Small intestine (tissue), 7 donors: Measurements from ENCODE around the gene ARHGEF28. TPM values are rescaled to one million over a fixed set of nuclear protein-coding genes. Genes with fewer than 3 reads are reported as not detected.

Source experiments
- DNase-seq, 2 donors: peaks; one replicate each; pipeline versions ENCODE4 v3.0.0 to v3.0.0-alpha.2; 2013
- FAIRE-seq: peaks from 2 replicates; lab custom pipeline; 2012; peaks lifted over from hg19 to GRCh38; lab: Jason Lieb, UNC
- H3K27ac ChIP-seq, 3 donors: one replicate each; pipeline ENCODE4 v1.5.1; 2013; ENCODE audit warnings: low read length in 2 of 3, mild to moderate bottlenecking in 2 of 3, control low read depth in 1 of 3, inconsistent platforms in 1 of 3, low read depth in 1 of 3, moderate library complexity in 1 of 3
- H3K27me3 ChIP-seq, 3 donors: one replicate each; pipeline ENCODE4 v1.6.1; 2013; ENCODE audit warnings: low read length in 3 of 3, inconsistent platforms in 1 of 3; ENCODE audit not compliant: control insufficient read depth in 3 of 3, insufficient read depth in 3 of 3
- H3K36me3 ChIP-seq, 3 donors: one replicate each; pipeline ENCODE4 v1.6.1; 2013; ENCODE audit warnings: low read length in 3 of 3, inconsistent platforms in 1 of 3, low read depth in 1 of 3, mild to moderate bottlenecking in 1 of 3, moderate library complexity in 1 of 3; ENCODE audit not compliant: control insufficient read depth in 3 of 3, insufficient read depth in 2 of 3
- H3K4me1 ChIP-seq, 3 donors: one replicate each; pipeline ENCODE4 v1.6.1; 2013; ENCODE audit warnings: low read length in 2 of 3, inconsistent platforms in 1 of 3, low read depth in 1 of 3, mild to moderate bottlenecking in 1 of 3, moderate library complexity in 1 of 3; ENCODE audit not compliant: control insufficient read depth in 3 of 3, insufficient read depth in 2 of 3
- H3K4me3 ChIP-seq, 3 donors: one replicate each; pipeline ENCODE4 v1.5.1; 2013; ENCODE audit warnings: low read length in 3 of 3, control low read depth in 1 of 3, inconsistent platforms in 1 of 3, low read depth in 1 of 3, mild to moderate bottlenecking in 1 of 3, moderate library complexity in 1 of 3
- H3K9me3 ChIP-seq, 2 donors: one replicate each; pipeline ENCODE4 v1.6.1; 2013; ENCODE audit warnings: low read depth in 1 of 2, low read length in 1 of 2; ENCODE audit not compliant: control insufficient read depth in 2 of 2, insufficient read depth in 1 of 2
- WGBS, 3 donors: extraction: QIAGEN DNeasy Blood & Tissue Kit; methylation state at CpG; one replicate each; pipeline ENCODE4 v1.1.7; 2013; 5-methylcytosine and 5-hydroxymethylcytosine counted together
- polyA plus RNA-seq, 4 donors: library from polyadenylated mRNA; stranded (reverse) in 3 of 4; unstranded in 1 of 4; fragments of 200-250 nt in 3 of 4; fragments of 120-200 nt in 1 of 4; gene quantifications; one replicate each; pipeline versions ENCODE4 v1.2.1 to v1.2.3, GENCODE V29; 2013
- donor health status: healthy with polysubstance abuse.
- donor health status: control.
- donor health status: control.
- donor health status: Bipolar disorder and iron deficiency.
- donor health status: healthy.

Gene ARHGEF28
- polyA plus RNA-seq, 4 donors: 1.1 to 16.5 (median 2.7) TPM

DNA sequence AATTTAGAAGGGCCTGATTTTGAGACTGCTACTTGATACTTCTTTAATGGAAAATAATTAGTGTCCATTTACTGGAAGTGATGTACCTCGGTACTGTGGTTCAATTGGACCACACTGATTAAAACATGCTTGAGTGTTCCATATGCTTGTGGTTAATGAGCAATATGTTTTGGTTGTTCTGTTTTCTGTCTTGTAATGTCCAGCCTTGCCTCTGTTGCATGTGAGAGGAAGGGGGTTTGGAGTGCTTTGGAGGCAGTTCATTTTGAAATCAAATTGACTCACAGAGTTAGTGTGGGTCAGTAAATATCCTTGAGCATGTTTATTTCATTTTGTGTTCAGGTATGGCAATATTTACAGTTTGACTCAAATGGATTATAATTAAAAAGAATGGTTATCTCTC, 334.4 kb downstream of the ARHGEF28 start:
- 81 to 96% (median 83%) methylated on average over 1 of the region's 1 CpG for WGBS, 3 donors
- H3K27me3 ChIP-seq: peaks cover 0 to 2% (median 0%) of the 10 kb centered on the region in 3 donors
- H3K4me1 ChIP-seq: no peaks in the 10 kb centered on the region
- H3K27ac ChIP-seq: no peak overlapping the region
- FAIRE-seq (no peak), DNase-seq (no peak)
- no peaks in the 10 kb centered on the region for H3K9me3 ChIP-seq
- no peak overlapping the region for H3K4me3 ChIP-seq
- no peaks in the 10 kb centered on the region for H3K36me3 ChIP-seq

- DNase-seq (no peak), FAIRE-seq (no peak)
- Histone ChIP-seq H3K9me3 (no peaks in the 10 kb centered on the region), H3K4me1 (no peaks in the 10 kb centered on the region), H3K27me3 (peaks cover 0 to 2% (median 0%) of the 10 kb centered on the region in 3 donors), H3K4me3 (no peak overlapping the region), H3K36me3 (no peaks in the 10 kb centered on the region), H3K27ac (no peak overlapping the region)
- 81 to 85% (median 84%) methylated on average over 8 of the region's 8 CpGs for WGBS, 3 donors
Observed at GRCh38 chr5:73962801-73963425, 336.9 kb downstream of the ARHGEF28 start.

- H3K4me3 ChIP-seq: no peak overlapping the region
- FAIRE-seq (no peak), DNase-seq (no peak)
- H3K27me3 ChIP-seq: peaks cover 0 to 2% (median 0%) of the 10 kb centered on the region in 3 donors
- no peaks in the 10 kb centered on the region for H3K9me3 ChIP-seq
- H3K36me3 ChIP-seq: no peaks in the 10 kb centered on the region
- H3K27ac ChIP-seq: no peak overlapping the region
- no peaks in the 10 kb centered on the region for H3K4me1 ChIP-seq
- WGBS, 3 donors: 77 to 84% (median 78%) methylated on average over 3 of the region's 3 CpGs
Observed at GRCh38 chr5:73964352-73964865, 338.4 kb downstream of the ARHGEF28 start.

DNA sequence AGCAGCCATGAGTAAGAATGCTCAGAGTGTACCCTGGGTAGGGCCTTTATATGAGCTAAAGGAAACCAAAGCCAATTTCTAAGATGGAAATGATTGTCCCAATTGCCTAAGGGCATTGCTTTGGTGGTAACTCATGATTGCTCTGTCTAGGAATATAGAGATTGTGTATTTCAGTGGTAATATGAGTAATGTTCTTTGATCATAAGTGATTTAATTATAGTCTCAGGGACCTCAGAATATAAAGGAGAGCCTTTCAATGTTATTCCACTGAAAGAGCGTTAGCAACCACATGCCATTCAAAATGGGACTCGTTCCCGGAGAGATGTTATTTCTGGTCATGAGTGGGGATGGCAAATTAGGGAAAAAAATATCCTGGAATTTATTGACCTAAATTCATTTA, 340.5 kb downstream of the ARHGEF28 start:
- H3K27me3 ChIP-seq: peaks cover 0 to 2% (median 0%) of the 10 kb centered on the region in 3 donors
- H3K9me3 ChIP-seq: no peaks in the 10 kb centered on the region
- FAIRE-seq (no peak), DNase-seq (no peak)
- H3K36me3 ChIP-seq: no peaks in the 10 kb centered on the region
- no peak overlapping the region for H3K4me3 ChIP-seq
- 86 to 96% (median 92%) methylated on average over 3 of the region's 3 CpGs for WGBS, 3 donors
- no peaks in the 10 kb centered on the region for H3K4me1 ChIP-seq
- no peak overlapping the region for H3K27ac ChIP-seq

GRCh38 chr5:73967347-73967746, 341.4 kb downstream of the ARHGEF28 start:
- FAIRE-seq: no peak
- H3K4me3 ChIP-seq: no peak overlapping the region
- H3K27me3 ChIP-seq: peaks cover 0 to 2% (median 0%) of the 10 kb centered on the region in 3 donors
- no peak overlapping the region for H3K27ac ChIP-seq
- DNase-seq: no peak
- H3K4me1 ChIP-seq: no peaks in the 10 kb centered on the region
- no peaks in the 10 kb centered on the region for H3K36me3 ChIP-seq
- no peaks in the 10 kb centered on the region for H3K9me3 ChIP-seq
- WGBS, 3 donors: 77 to 84% (median 79%) methylated on average over 3 of the region's 3 CpGs

DNA sequence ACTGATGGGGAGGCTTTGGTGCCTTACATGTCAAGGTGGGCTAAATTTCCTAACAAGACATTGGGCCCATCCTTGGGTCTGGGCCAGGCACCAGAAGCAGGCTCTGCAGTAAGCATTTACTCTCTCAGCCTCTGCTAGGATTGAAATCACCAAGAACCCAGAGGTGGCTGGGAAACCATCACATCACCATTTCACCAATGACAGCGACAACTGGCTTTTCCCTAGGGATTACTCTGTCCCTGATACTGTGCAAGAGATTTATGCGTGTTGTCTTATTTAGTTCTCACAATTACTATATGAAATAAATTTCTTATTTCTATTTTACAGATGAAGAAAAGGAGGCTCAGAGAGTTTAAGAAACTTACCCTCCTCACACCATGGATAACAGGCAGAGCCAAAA, 342.2 kb downstream of the ARHGEF28 start:
- WGBS, 3 donors: 93 to 98% (median 93%) methylated on average over 2 of the region's 2 CpGs
- DNase-seq (no peak), FAIRE-seq (no peak)
- Histone ChIP-seq H3K36me3 (no peaks in the 10 kb centered on the region), H3K4me3 (no peak overlapping the region), H3K27ac (no peak overlapping the region), H3K9me3 (no peaks in the 10 kb centered on the region), H3K4me1 (no peaks in the 10 kb centered on the region), H3K27me3 (peaks cover 0 to 2% (median 0%) of the 10 kb centered on the region in 3 donors)

GRCh38 chr5:73968729-73969128, 342.7 kb downstream of the ARHGEF28 start:
- FAIRE-seq: no peak
- H3K4me1 ChIP-seq: no peaks in the 10 kb centered on the region
- H3K36me3 ChIP-seq: no peaks in the 10 kb centered on the region
- no peaks in the 10 kb centered on the region for H3K9me3 ChIP-seq
- peaks cover 0 to 2% (median 0%) of the 10 kb centered on the region in 3 donors for H3K27me3 ChIP-seq
- 52 to 66% (median 61%) methylated on average over 8 of the region's 8 CpGs for WGBS, 3 donors
- H3K4me3 ChIP-seq: no peak overlapping the region
- no peak overlapping the region for H3K27ac ChIP-seq
- DNase-seq: no peak

- Histone ChIP-seq H3K9me3 (no peaks in the 10 kb centered on the region), H3K4me1 (no peaks in the 10 kb centered on the region), H3K36me3 (no peaks in the 10 kb centered on the region), H3K4me3 (no peak overlapping the region), H3K27ac (no peak overlapping the region), H3K27me3 (peaks cover 0 to 2% (median 0%) of the 10 kb centered on the region in 3 donors)
- DNase-seq (no peak), FAIRE-seq (no peak)
- 51 to 54% (median 53%) methylated on average over 5 of the region's 5 CpGs for WGBS, 3 donors
Observed at GRCh38 chr5:73969195-73970036, 343.4 kb downstream of the ARHGEF28 start.
